ENCODE data around the gene WDHD1. TPM values are rescaled to one million over a fixed set of nuclear protein-coding genes. Genes with fewer than 3 reads are reported as not detected.

Gene WDHD1
- total RNA-seq, 2 experiments from 2014 or later: 33.5 to 60.3 TPM

DNA sequence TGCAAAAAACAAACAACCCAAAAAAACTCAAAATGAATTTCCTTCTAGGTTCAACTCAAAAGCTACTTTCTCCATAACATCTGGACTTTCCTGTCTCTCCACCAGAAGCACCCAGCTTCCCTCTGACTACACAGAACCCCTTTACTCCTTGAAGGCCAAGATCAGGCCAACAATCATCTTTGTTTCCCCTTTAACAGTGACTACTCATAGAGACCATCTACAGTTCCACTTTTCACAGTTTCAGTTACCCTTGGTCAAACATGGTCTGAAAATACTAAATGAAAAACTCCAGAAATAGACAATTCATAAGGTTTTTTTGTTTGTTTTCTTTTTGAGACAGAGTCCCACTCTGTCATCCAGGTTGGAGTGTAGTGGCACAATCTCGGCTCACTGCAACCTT, 136.1 kb downstream of the WDHD1 start:
- 0 out of 2 replicates have a peak, but pooled peaks cover 3% of the 10 kb centered on the region for H4K20me1 ChIP-seq (ENCODE audit: insufficient read depth, low read length)
- no TSS peak for BruUV-seq (replicated peaks)

DNA sequence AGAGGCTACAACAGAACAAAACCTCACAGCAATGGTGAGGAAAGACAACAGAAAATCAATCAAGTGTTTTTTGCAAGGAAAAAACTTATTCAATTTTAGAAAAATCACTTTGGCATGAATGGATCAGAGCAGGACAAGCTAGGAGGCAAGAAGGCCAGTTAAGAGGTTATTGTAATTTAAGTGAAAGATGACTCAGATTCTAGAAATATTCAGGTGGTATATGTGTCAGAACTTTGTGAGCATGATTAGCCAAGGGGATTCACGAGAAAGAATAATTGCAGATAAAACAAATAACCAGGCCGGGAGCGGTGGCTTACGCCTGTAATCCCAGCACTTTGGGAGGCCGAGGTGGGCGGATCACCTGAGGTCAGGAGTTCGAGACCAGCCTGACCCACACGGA, 137.0 kb downstream of the WDHD1 start:
- CTCF ChIA-PET (ENCODE audit: unreplicated experiment): no interaction called here
- no peak overlapping the region for H3K4me3 ChIP-seq (ENCODE audit: low read depth, low read length, poor library complexity, severe bottlenecking)
- H3K79me2 ChIP-seq (ENCODE audit: insufficient read depth, low read depth, low read length): no peaks in the 10 kb centered on the region
- no peaks in the 10 kb centered on the region for H3K9me3 ChIP-seq (ENCODE audit: low read length)
- POLR2A ChIA-PET: interaction anchor here (0.9 kb wide), 1 partner anchor 9 kb away, joined by 3 read pairs; no protein-coding TSS in a partner anchor
- intact Hi-C loops (cut with micrococcal nuclease; ENCODE audit: unreplicated experiment): no loop called here
- no peaks in the 10 kb centered on the region for H3K36me3 ChIP-seq (ENCODE audit: insufficient read depth, low read length)
- no peak overlapping the region for H3K4me2 ChIP-seq (ENCODE audit: low read length)
- H2AFZ ChIP-seq (ENCODE audit: low read length): no peak overlapping the region
- no peak overlapping the region for H3K27ac ChIP-seq (ENCODE audit: low read depth, low read length, poor library complexity, severe bottlenecking)
- DNase-seq (ENCODE audit: low spot score): no peak
- no peaks in the 10 kb centered on the region for H4K20me1 ChIP-seq (ENCODE audit: insufficient read depth, low read length)
- no TSS peak for BruUV-seq (replicated peaks)
- H3K9me2 ChIP-seq (ENCODE audit: insufficient read depth, low read length): no peaks in the 10 kb centered on the region
- H3K4me1 ChIP-seq (ENCODE audit: insufficient read depth, low read length, poor library complexity, severe bottlenecking): peaks cover 4% of the 10 kb centered on the region
- no peak for TF ChIP-seq EZH2phosphoT487 (IDR thresholded peaks at IDR 0.05; ENCODE audit: borderline replicate concordance, low read depth, low read length)
- TF ChIP-seq, protein P1, sequence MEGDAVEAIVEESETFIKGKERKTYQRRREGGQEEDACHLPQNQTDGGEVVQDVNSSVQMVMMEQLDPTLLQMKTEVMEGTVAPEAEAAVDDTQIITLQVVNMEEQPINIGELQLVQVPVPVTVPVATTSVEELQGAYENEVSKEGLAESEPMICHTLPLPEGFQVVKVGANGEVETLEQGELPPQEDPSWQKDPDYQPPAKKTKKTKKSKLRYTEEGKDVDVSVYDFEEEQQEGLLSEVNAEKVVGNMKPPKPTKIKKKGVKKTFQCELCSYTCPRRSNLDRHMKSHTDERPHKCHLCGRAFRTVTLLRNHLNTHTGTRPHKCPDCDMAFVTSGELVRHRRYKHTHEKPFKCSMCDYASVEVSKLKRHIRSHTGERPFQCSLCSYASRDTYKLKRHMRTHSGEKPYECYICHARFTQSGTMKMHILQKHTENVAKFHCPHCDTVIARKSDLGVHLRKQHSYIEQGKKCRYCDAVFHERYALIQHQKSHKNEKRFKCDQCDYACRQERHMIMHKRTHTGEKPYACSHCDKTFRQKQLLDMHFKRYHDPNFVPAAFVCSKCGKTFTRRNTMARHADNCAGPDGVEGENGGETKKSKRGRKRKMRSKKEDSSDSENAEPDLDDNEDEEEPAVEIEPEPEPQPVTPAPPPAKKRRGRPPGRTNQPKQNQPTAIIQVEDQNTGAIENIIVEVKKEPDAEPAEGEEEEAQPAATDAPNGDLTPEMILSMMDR (conservative IDR thresholded peaks at IDR 0.05; ENCODE audit: low read length): no peak

More for the DNA sequence above, 136.1 kb downstream of the WDHD1 start:
- Histone ChIP-seq H3K9me3 (ENCODE audit: low read length) (no peaks in the 10 kb centered on the region), H3K4me1 (ENCODE audit: insufficient read depth, low read length, poor library complexity, severe bottlenecking) (peaks cover 4% of the 10 kb centered on the region), H3K36me3 (ENCODE audit: insufficient read depth, low read length) (no peaks in the 10 kb centered on the region), H3K27ac (ENCODE audit: low read depth, low read length, poor library complexity, severe bottlenecking) (no peak overlapping the region), H3K9me2 (ENCODE audit: insufficient read depth, low read length) (no peaks in the 10 kb centered on the region), H3K79me2 (ENCODE audit: insufficient read depth, low read depth, low read length) (no peaks in the 10 kb centered on the region), H2AFZ (ENCODE audit: low read length) (no peak overlapping the region), H3K4me3 (ENCODE audit: low read depth, low read length, poor library complexity, severe bottlenecking) (no peak overlapping the region), H3K4me2 (ENCODE audit: low read length) (no peak overlapping the region)
- intact Hi-C loops (cut with micrococcal nuclease; ENCODE audit: unreplicated experiment): no loop called here
- peak; percentile 8 for DNase-seq (ENCODE audit: low spot score)
- TF ChIP-seq, protein P1 (conservative IDR thresholded peaks at IDR 0.05; ENCODE audit: low read length): no peak
- TF ChIP-seq EZH2phosphoT487 (IDR thresholded peaks at IDR 0.05; ENCODE audit: borderline replicate concordance, low read depth, low read length): no peak
- CTCF ChIA-PET (ENCODE audit: unreplicated experiment): no interaction called here
- POLR2A ChIA-PET: interaction anchor here (0.6 to 0.9 kb wide), 2 partner anchors 9 to 492 kb away, joined by 3 to 8 read pairs; no protein-coding TSS in a partner anchor

Other genes starting within 250 kb of the WDHD1 start
- 13.8 and 14.7 TPM in 2 replicates for gene GCH1, start 124.3 kb downstream of the WDHD1 start, total RNA-seq (2014; rRNA removed; shearing (Covaris generic))
- gene GCH1, start 124.3 kb downstream of the WDHD1 start, total RNA-seq (2022): 22.0 and 22.5 TPM in 2 replicates
- 18.5 and 23.0 TPM in 2 replicates for gene SOCS4, start 137 bp upstream of the WDHD1 start, total RNA-seq (2014; rRNA removed; shearing (Covaris generic))
- 33.4 and 37.3 TPM in 2 replicates for gene SOCS4, start 137 bp upstream of the WDHD1 start, total RNA-seq (2022)
- gene MAPK1IP1L, start 24.5 kb upstream of the WDHD1 start, total RNA-seq (2014; rRNA removed; shearing (Covaris generic)): 24.6 and 27.9 TPM in 2 replicates
- 92.2 and 94.8 TPM in 2 replicates for gene MAPK1IP1L, start 24.5 kb upstream of the WDHD1 start, total RNA-seq (2022)
- gene LGALS3, start 102.2 kb upstream of the WDHD1 start, total RNA-seq (2014; rRNA removed; shearing (Covaris generic)): not detected in 2 replicates
- gene LGALS3, start 102.2 kb upstream of the WDHD1 start, total RNA-seq (2022): not detected in 2 replicates
- gene DLGAP5, start 164.5 kb upstream of the WDHD1 start, total RNA-seq (2014; rRNA removed; shearing (Covaris generic)): 57.6 and 59.2 TPM in 2 replicates
- 92.2 and 94.4 TPM in 2 replicates for gene DLGAP5, start 164.5 kb upstream of the WDHD1 start, total RNA-seq (2022)
- 26.3 and 28.3 TPM in 2 replicates for gene FBXO34, start 244.3 kb upstream of the WDHD1 start, total RNA-seq (2014; rRNA removed; shearing (Covaris generic))
- gene FBXO34, start 244.3 kb upstream of the WDHD1 start, total RNA-seq (2022): 28.8 and 30.9 TPM in 2 replicates